T follicular helper cell (primary cell): ENCODE measurements around the gene CRYBA4.
"Not testable (repeated sequence)": the region's sequence is repeated elsewhere in the genome, so short reads cannot be mapped to it uniquely, and the experiment has no call there.

Source experiments
- DNase-seq: peaks from one replicate; pipeline ENCODE4 v3.0.0-alpha.2; 2020; ENCODE audit warnings: low read depth

The CRYBA4 gene

GRCh38 chr22:26597026-26597425 lies 24.7 kb upstream of the CRYBA4 start:
- no peak for DNase-seq

- no peak for DNase-seq
Measured at GRCh38 chr22:26597480-26597879, 24.3 kb upstream of the CRYBA4 start.

GRCh38 chr22:26599505-26599904 lies 22.3 kb upstream of the CRYBA4 start:
- DNase-seq: no peak

- no peak for DNase-seq
Measured at GRCh38 chr22:26601726-26602125, 20.0 kb upstream of the CRYBA4 start.

GRCh38 chr22:26602127-26602526 lies 19.6 kb upstream of the CRYBA4 start:
- no peak for DNase-seq

- DNase-seq: no peak
Measured at GRCh38 chr22:26604368-26604767, 17.4 kb upstream of the CRYBA4 start.

GRCh38 chr22:26606611-26607010 lies 15.2 kb upstream of the CRYBA4 start:
- no peak for DNase-seq

GRCh38 chr22:26608129-26608528 lies 13.6 kb upstream of the CRYBA4 start:
- no peak for DNase-seq

- no peak for DNase-seq
Measured at GRCh38 chr22:26609287-26609686, 12.5 kb upstream of the CRYBA4 start.

GRCh38 chr22:26610072-26610958 lies 11.4 kb upstream of the CRYBA4 start:
- no peak for DNase-seq

- no peak for DNase-seq
Measured at GRCh38 chr22:26610996-26611395, 10.8 kb upstream of the CRYBA4 start.

GRCh38 chr22:26612652-26613051 lies 9.1 kb upstream of the CRYBA4 start:
- no peak for DNase-seq

GRCh38 chr22:26613753-26614152 lies 8.0 kb upstream of the CRYBA4 start:
- DNase-seq: not testable (repeated sequence)

- no peak for DNase-seq
Measured at GRCh38 chr22:26614322-26614721, 7.4 kb upstream of the CRYBA4 start.

GRCh38 chr22:26615149-26615548 lies 6.6 kb upstream of the CRYBA4 start:
- no peak for DNase-seq

- DNase-seq: no peak
Measured at GRCh38 chr22:26615830-26616435, 5.8 kb upstream of the CRYBA4 start.

- no peak for DNase-seq
Measured at GRCh38 chr22:26616650-26617049, 5.1 kb upstream of the CRYBA4 start.

GRCh38 chr22:26617271-26618199 lies 4.2 kb upstream of the CRYBA4 start, which contains the start of gene CRYBB1:
CRYBB1 (minus strand) TSS chr22:26618027; CDS start chr22:26616319, 1,708 bp downstream.
- DNase-seq: no peak

GRCh38 chr22:26618455-26618854 lies 3.3 kb upstream of the CRYBA4 start:
- DNase-seq: no peak

- DNase-seq: no peak
Measured at GRCh38 chr22:26619510-26619909, 2.3 kb upstream of the CRYBA4 start.

GRCh38 chr22:26620197-26620596 lies 1.6 kb upstream of the CRYBA4 start:
- no peak for DNase-seq

- DNase-seq: no peak
Measured at GRCh38 chr22:26623984-26624383, 2.2 kb downstream of the CRYBA4 start.
